Heart right ventricle (tissue), 16 donors: ENCODE measurements around the gene RANBP10. TPM values are rescaled to one million over a fixed set of nuclear protein-coding genes. Genes with fewer than 3 reads are reported as not detected.

Experiments
- ATAC-seq, 8 donors: fragments of 200-7000 bp; cut with Tn5 transposase; one replicate each; pipeline ENCODE4 v1.9.1; 2020; ENCODE audit warnings: mild to moderate bottlenecking in 8 of 8, moderate library complexity in 8 of 8, moderate number of reproducible peaks in 1 of 8
- DNase-seq, 2 donors: peaks; one replicate each; pipeline ENCODE4 v3.0.0-alpha.2; 2020
- H3K27ac ChIP-seq, 10 donors: fragments of 200-600 bp; sonication (generic) in 2 of 10; one replicate each; pipeline versions ENCODE4 v1.5.0 to v1.8.0; 2020 to 2022; ENCODE audit warnings: mild to moderate bottlenecking in 3 of 10
- H3K27me3 ChIP-seq, 7 donors: fragments of 200-600 bp; one replicate each; pipeline ENCODE4 v1.8.0; 2021 to 2022; ENCODE audit warnings: mild to moderate bottlenecking in 2 of 7
- H3K36me3 ChIP-seq, 9 donors: fragments of 200-600 bp; sonication (generic) in 1 of 9; one replicate each; pipeline versions ENCODE4 v1.5.0 to v1.8.0; 2020 to 2022; ENCODE audit warnings: mild to moderate bottlenecking in 2 of 9
- H3K4me1 ChIP-seq, 9 donors: fragments of 200-600 bp; sonication (generic) in 1 of 9; one replicate each; pipeline versions ENCODE4 v1.5.0 to v1.8.0; 2020 to 2022; ENCODE audit warnings: mild to moderate bottlenecking in 4 of 9
- H3K4me3 ChIP-seq, 10 donors: fragments of 200-600 bp; sonication (generic) in 2 of 10; one replicate each; pipeline versions ENCODE4 v1.5.0 to v1.8.0; 2020 to 2022; ENCODE audit warnings: mild to moderate bottlenecking in 7 of 10, moderate library complexity in 2 of 10
- H3K9me3 ChIP-seq, 11 donors: fragments of 200-600 bp in 10 of 11; sonication (generic) in 2 of 11; one replicate each; pipeline versions ENCODE4 v1.5.0 to v1.8.0; 2013 to 2022; ENCODE audit warnings: mild to moderate bottlenecking in 2 of 11, control low read depth in 1 of 11, moderate library complexity in 1 of 11
- CTCF ChIP-seq, 9 donors: fragments of 200-600 bp; sonication (generic) in 2 of 9; IDR thresholded peaks; one replicate each; pipeline versions ENCODE4 v1.5.0 to v1.8.0; 2021 to 2022; ENCODE audit warnings: antibody characterized with exemption in 9 of 9, mild to moderate bottlenecking in 5 of 9, moderate library complexity in 1 of 9
- WGBS, 2 donors: extraction: QIAGEN DNeasy Blood & Tissue Kit; methylation state at CpG; one replicate each; pipeline ENCODE4 v1.1.7; 2013; ENCODE audit warnings: inconsistent platforms in 1 of 2; 5-methylcytosine and 5-hydroxymethylcytosine counted together
- intact Hi-C, 10 donors: fragments of 100-400 bp; cut with DNase I; formaldehyde crosslinking; loops; one replicate each; pipeline versions ENCODE4 v1.11.1 to v1.14.2; 2022
- polyA plus RNA-seq, 2 donors: library from polyadenylated mRNA; stranded (reverse); fragments of 200-250 nt; gene quantifications; one replicate each; pipeline ENCODE4 v1.2.3, GENCODE V29; 2013
- total RNA-seq, 10 donors: library from RNA; stranded (reverse); fragmentation: NEBNext Ultra II Directional in 3 of 10; extraction: Animal tissue kit (Norgen Biotek cat#: 25700) in 3 of 10; gene quantifications; one replicate each; pipeline versions ENCODE4 v1.2.1 to v1.2.4, GENCODE V29; 2021 to 2023
- donor health status: Arrhythmogenic right ventricular cardiomyopathy.
- donor health status: ischemic (EF 13 %, LVEDD 7.1; RV severe dilation, severe dysfunction).
- donor health status: healthy with polysubstance abuse.
- donor health status: DM: no; HTN: yes; CAD: no.
- donor health status: DM: no; HTN: no; CAD: no.
- donor health status: ischemic (EF 25% LVEDD 6.9; RV normal size, moderate dysfunction).
- donor health status: ischemic (EF 25% LVEDD 5.7; RV mildly dilated, moderate dysfunction).
- donor health status: healthy.
- donor health status: DM: yes; HTN: yes; CAD: no.
- donor health status: Ischemic cardiomyopathy.
- donor health status: ischemic (EF 35%, LVEDD 5.7; RV mildly dilated, moderate dysfunction).
- donor health status: nonischemic (EF 11% LVEDD 7.7; RV severe dilation, severe dysfunction).
- donor health status: DM: yes; HTN: yes; CAD: no.
- donor health status: PGD.
- donor health status: ischemic (EF 29% LVEDD 5.4; RV normal size, mild dysfunction).
- donor health status: nonischemic (EF 23%, LVEDD 6.1; RV moderate dilation, normal function).

The RANBP10 gene
- total and polyA plus RNA-seq, 12 donors = 6.4 to 21.6 (median 13.4) TPM

DNA sequence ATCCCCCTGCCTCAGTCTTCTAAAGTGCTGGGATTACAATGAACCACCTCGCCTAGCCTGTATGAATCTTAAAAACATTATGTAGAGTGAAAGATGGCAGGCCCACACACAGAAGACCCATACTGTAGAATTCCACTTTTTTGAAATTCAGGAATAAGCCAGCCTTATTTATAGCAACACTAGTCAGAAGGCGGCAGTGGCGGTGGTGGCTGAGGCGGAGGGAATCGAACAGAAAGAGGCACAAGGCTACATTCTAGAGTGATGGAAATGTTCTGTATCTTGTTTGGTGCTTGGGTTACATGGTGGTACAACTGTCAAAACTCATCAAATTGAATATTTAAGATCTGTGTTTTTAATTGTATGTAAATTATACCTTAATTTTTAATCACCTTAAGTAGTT lies 98.6 kb downstream of the RANBP10 start:
- TF ChIP-seq CTCF (IDR thresholded peaks at IDR 0.05) = no peak
- Histone ChIP-seq H3K4me3 (no peak overlapping the region), H3K36me3 (peaks cover 0 to 6% (median 0%) of the 10 kb centered on the region in 9 donors), H3K4me1 (peaks cover 0 to 24% (median 11%) of the 10 kb centered on the region in 9 donors), H3K9me3 (no peaks in the 10 kb centered on the region), H3K27ac (no peak overlapping the region), H3K27me3 (no peaks in the 10 kb centered on the region)
- DNase-seq (no peak), ATAC-seq (no peak)
- intact Hi-C loops = no loop called here
- WGBS, 2 donors = 95 to 97% methylated on average over 5 of the region's 5 CpGs

DNA sequence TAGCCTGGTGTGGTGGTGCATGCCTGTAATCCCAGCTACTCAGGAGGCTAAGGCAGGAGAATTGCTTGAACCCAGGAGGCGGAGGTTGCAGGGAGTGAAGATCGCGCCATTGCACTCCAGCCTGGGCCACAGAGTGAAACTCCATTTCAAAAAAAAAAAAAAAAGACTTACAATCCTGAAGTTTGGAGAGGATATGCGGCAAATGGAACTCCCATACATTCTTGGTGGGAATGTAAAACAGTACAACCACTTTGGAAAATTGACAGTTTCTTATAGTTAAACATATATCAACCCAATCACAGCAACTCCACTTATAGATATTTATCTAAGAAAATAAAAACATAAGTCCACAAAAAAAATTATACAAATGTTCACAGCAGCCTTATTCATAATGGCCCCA lies 99.2 kb downstream of the RANBP10 start:
- peaks cover 0 to 25% (median 11%) of the 10 kb centered on the region in 9 donors for H3K4me1 ChIP-seq
- intact Hi-C loops = no loop called here
- 88 to 99% methylated on average over 4 of the region's 4 CpGs for WGBS, 2 donors
- no peak overlapping the region for H3K4me3 ChIP-seq
- no peak for TF ChIP-seq CTCF (IDR thresholded peaks at IDR 0.05)
- peaks cover 0 to 6% (median 0%) of the 10 kb centered on the region in 9 donors for H3K36me3 ChIP-seq
- no peaks in the 10 kb centered on the region for H3K27me3 ChIP-seq
- ATAC-seq (no peak), DNase-seq (no peak)
- H3K9me3 ChIP-seq = no peaks in the 10 kb centered on the region
- no peak overlapping the region for H3K27ac ChIP-seq

DNA sequence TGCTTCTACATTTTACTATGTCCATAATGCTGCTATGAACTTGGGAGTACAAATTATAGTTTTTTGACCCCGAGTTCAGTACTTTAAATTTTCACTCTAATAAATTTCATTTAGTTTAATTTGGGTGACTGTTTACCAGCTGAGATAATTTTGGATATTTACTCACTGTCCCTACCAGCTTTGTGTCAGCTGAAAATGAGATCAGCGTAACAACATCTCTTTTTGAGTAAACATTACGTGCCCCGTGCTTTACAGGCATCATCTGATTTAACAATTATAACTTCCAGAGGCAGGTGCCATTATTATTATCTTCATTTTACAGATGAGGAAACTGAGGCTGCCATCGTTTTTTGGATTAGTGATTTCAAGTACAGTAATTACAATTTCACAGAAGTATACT lies 102.2 kb downstream of the RANBP10 start:
- TF ChIP-seq CTCF (IDR thresholded peaks at IDR 0.05) = no peak
- 93% methylated on average over 5 of the region's 5 CpGs for WGBS, 2 donors
- Histone ChIP-seq H3K27me3 (no peaks in the 10 kb centered on the region), H3K4me3 (no peak overlapping the region), H3K4me1 (peaks cover 0 to 25% (median 11%) of the 10 kb centered on the region in 9 donors), H3K27ac (peak overlapping the region in 1 of 10 donors; percentile 31), H3K36me3 (peaks cover 0 to 12% (median 0%) of the 10 kb centered on the region in 9 donors), H3K9me3 (peaks cover 0 to 8% (median 0%) of the 10 kb centered on the region in 11 donors)
- DNase-seq (no peak), ATAC-seq (no peak)
- intact Hi-C loops = no loop called here

DNA sequence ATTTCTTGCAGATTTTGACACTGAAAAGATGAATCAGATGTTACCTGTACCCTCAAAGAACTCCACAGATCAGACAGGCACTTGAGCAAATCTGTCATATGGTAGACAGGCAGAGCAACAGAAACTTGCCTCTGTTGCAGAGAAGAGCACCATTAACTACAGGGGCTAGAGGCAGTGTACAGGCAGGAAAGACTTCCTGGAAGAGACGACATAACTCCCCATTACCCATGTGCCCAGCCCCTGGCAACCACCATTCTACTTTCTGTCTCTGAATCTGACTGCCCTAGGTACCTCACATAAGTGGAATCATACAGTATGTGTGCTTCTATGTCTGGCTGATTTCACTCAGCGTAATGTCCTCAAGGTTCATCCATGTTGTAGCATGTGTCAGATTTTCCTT lies 102.7 kb downstream of the RANBP10 start:
- H3K9me3 ChIP-seq = peaks cover 0 to 11% (median 0%) of the 10 kb centered on the region in 11 donors
- no peak overlapping the region for H3K4me3 ChIP-seq
- H3K36me3 ChIP-seq = peaks cover 0 to 14% (median 0%) of the 10 kb centered on the region in 9 donors
- intact Hi-C loops = no loop called here
- H3K27me3 ChIP-seq = no peaks in the 10 kb centered on the region
- no peak for TF ChIP-seq CTCF (IDR thresholded peaks at IDR 0.05)
- no peak for DNase-seq
- ATAC-seq = no peak
- H3K4me1 ChIP-seq = peaks cover 0 to 25% (median 11%) of the 10 kb centered on the region in 9 donors
- peak overlapping the region in 4 of 10 donors; percentile 16 to 34 (median 30) for H3K27ac ChIP-seq
- WGBS, 2 donors = 66 to 82% methylated on average over 2 of the region's 2 CpGs
